CD4-positive, CD25-positive, alpha-beta regulatory T cell (primary cell): ENCODE measurements around the gene PNPLA7. TPM values are rescaled to one million over a fixed set of nuclear protein-coding genes. Genes with fewer than 3 reads are reported as not detected.

ENCODE experiments used
- ATAC-seq, 2 donors: fragments of 150-1000 bp; cut with Tn5 transposase; one replicate each; pipeline ENCODE4 v1.10.0; 2021; ENCODE audit warnings: low read depth in 2 of 2, moderate number of reproducible peaks in 2 of 2, moderate library complexity in 1 of 2
- DNase-seq, 3 donors: peaks; one replicate each; pipeline versions ENCODE4 v3.0.0 to v3.0.0-alpha.2; 2012 to 2022; ENCODE audit warnings: mixed read lengths in 1 of 3
- H3K27ac ChIP-seq: one replicate; pipeline ENCODE4 v1.7.0; 2013; ENCODE audit warnings: mild to moderate bottlenecking, low read length; ENCODE audit not compliant: insufficient read depth, poor library complexity, severe bottlenecking
- H3K27me3 ChIP-seq: one replicate; pipeline ENCODE4 v1.7.0; 2013; ENCODE audit warnings: low read length; ENCODE audit not compliant: control insufficient read depth, insufficient read depth
- H3K36me3 ChIP-seq: one replicate; pipeline ENCODE4 v1.7.0; 2013; ENCODE audit warnings: mild to moderate bottlenecking, low read length, moderate library complexity; ENCODE audit not compliant: control insufficient read depth, insufficient read depth
- H3K4me1 ChIP-seq: 2 replicates; pipeline ENCODE4 v1.7.0; 2013; ENCODE audit warnings: mild to moderate bottlenecking, low read length; ENCODE audit not compliant: insufficient read depth, control insufficient read depth, poor library complexity, severe bottlenecking
- H3K4me3 ChIP-seq: one replicate; pipeline ENCODE4 v1.7.0; 2013; ENCODE audit warnings: low read depth, mild to moderate bottlenecking, low read length, moderate library complexity
- H3K9me3 ChIP-seq, 2 experiments: 1 replicate in 1 of 2; 2 replicates in 1 of 2; pipeline ENCODE4 v1.7.0; 2013; ENCODE audit warnings: low read length in 2 of 2, mild to moderate bottlenecking in 1 of 2, moderate library complexity in 1 of 2; ENCODE audit not compliant: control insufficient read depth in 2 of 2
- H3K27ac Mint-ChIP-seq, 3 donors: one replicate each; pipeline ENCODE4 v1.8.0; 2020 to 2022; ENCODE audit warnings: mild to moderate bottlenecking in 3 of 3, mixed read lengths in 3 of 3, moderate library complexity in 2 of 3
- H3K27me3 Mint-ChIP-seq: one replicate; pipeline ENCODE4 v1.8.0; 2022; ENCODE audit warnings: mild to moderate bottlenecking, mixed read lengths
- H3K36me3 Mint-ChIP-seq: one replicate; pipeline ENCODE4 v1.8.0; 2020; ENCODE audit warnings: mixed read lengths
- H3K4me1 Mint-ChIP-seq, 4 donors: one replicate each; pipeline ENCODE4 v1.8.0; 2020 to 2022; ENCODE audit warnings: mixed read lengths in 4 of 4, mild to moderate bottlenecking in 1 of 4
- H3K4me3 Mint-ChIP-seq, 4 donors: one replicate each; pipeline ENCODE4 v1.8.0; 2020 to 2022; ENCODE audit warnings: mild to moderate bottlenecking in 4 of 4, mixed read lengths in 4 of 4, moderate library complexity in 3 of 4
- H3K9me3 Mint-ChIP-seq, 7 donors: one replicate each; pipeline ENCODE4 v1.8.0; 2020 to 2022; ENCODE audit warnings: mixed read lengths in 7 of 7, mild to moderate bottlenecking in 3 of 7, moderate library complexity in 2 of 7
- polyA plus RNA-seq, 4 donors: library from polyadenylated mRNA; unstranded; fragments of 300-500 nt; fragmentation: Illumina TruSeq; gene quantifications; one replicate each; pipeline ENCODE4 v1.2.3, GENCODE V29; 2021
- total RNA-seq: library from RNA; stranded (reverse); gene quantifications from one replicate; pipeline ENCODE4 v1.2.3, GENCODE V29; 2022

PNPLA7 gene
- total and polyA plus RNA-seq, 5 donors from 2014 or later, result 1.4 to 12.4 (median 1.8) TPM

DNA sequence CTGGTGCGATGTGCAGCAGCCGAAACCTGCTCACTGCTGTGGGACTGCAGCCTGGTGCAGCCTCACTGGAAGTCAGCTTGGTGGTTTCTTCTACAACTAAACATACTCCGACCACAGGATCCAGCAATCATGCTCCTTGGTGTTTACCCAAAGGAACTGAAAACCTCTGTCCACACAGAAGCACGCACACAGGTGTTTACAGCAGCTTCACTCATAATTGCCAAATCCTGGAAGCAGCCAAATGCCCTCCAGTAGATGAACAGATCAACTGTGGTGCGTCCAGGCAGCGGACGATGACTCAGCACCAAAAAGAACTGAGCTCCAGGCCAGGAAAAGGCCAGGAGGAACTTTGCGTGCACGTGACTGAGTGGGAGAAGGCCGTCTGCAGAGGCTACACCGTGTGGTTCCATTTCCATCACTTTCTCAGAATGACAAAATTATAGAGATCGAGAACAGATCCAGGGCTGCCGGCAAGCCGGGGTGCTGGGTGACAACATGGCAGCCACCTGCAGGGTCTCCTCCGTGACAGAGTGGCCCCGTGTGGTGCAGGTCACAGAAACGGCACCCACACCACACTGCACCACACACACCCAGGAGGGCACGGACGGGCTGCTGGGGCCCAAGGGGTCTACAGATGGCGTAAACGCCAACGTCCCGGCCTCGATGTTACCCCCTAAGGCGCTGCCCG is 68.0 kb downstream of the PNPLA7 start:
- Mint-ChIP-seq H3K4me3 (no peak overlapping the region), H3K4me1 (no peaks in the 10 kb centered on the region), H3K27ac (peak overlapping the region in 1 of 3 donors; percentile 41), H3K27me3 (peaks cover 5% of the 10 kb centered on the region), H3K9me3 (peaks cover 0 to 2% (median 0%) of the 10 kb centered on the region in 7 donors), H3K36me3 (no peaks in the 10 kb centered on the region)
- H3K9me3 ChIP-seq, result no peaks in the 10 kb centered on the region
- H3K4me3 ChIP-seq, result no peak overlapping the region
- no peak overlapping the region for H3K27ac ChIP-seq
- ATAC-seq (peak in 1 of 2 donors; percentile 18), DNase-seq (no peak)
- H3K36me3 ChIP-seq, result no peaks in the 10 kb centered on the region
- H3K4me1 ChIP-seq, result no peaks in the 10 kb centered on the region
- H3K27me3 ChIP-seq, result no peaks in the 10 kb centered on the region

DNA sequence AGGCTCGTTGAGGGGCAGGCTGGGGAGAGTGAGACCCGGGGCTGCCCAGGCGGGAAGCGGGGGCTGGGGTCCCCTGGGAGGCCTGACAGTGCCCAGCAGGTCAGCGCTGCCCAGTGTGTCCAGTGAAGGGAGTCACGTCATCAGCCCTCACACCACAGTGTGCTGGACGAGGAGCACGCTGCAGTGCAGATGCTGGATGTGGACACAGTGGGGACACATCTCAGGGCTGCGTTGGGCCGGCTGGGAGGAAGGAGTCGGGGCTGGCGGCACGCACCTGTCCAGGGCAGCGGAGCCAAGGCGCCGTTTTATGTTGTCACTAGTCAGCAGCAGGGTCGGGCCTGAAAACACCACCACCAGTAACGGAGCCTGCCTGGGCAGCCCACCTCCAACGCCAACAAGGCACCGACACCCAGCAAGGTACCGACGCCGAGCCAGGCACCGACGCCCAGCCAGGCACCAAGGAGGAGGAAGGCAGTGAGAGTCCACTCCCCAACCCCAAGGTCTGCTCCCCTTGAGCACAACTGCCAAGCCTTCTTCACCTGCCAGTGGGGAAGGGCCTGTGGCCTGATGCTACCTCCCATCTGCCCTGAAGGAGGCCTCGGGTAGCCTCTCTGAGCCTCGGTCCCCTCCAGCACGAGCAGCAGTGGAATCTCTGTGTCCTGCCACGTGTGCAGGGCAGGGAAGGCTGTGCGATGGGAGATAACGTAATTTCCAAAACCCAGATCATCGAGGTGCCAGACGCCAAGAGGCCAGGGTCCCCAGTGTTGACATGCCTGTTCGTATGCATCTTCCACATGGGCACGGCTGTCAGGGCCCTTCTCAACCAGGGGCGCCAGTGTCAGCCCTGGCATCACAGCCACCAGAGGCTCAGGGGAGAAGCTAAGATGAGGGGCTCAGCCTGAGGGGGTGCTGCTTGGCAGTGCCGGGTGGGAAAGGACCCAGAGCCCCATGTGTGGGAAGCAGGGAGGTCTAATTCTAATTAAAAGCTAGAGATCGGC is 69.2 kb downstream of the PNPLA7 start:
- DNase-seq, result no peak
- H3K27ac ChIP-seq, result no peak overlapping the region
- peaks cover 0 to 4% (median 2%) of the 10 kb centered on the region in 7 donors for H3K9me3 Mint-ChIP-seq
- no peaks in the 10 kb centered on the region for H3K27me3 ChIP-seq
- H3K27me3 Mint-ChIP-seq, result peaks cover 5% of the 10 kb centered on the region
- ATAC-seq, result no peak
- peaks cover 0 to 3% (median 0%) of the 10 kb centered on the region in 4 donors for H3K4me1 Mint-ChIP-seq
- H3K36me3 Mint-ChIP-seq, result peaks cover 2% of the 10 kb centered on the region
- H3K4me3 ChIP-seq, result no peak overlapping the region
- H3K4me1 ChIP-seq, result no peaks in the 10 kb centered on the region
- H3K27ac Mint-ChIP-seq, result peak overlapping the region in 2 of 3 donors; percentile 41 to 86
- H3K9me3 ChIP-seq, result peaks cover 5 to 7% of the 10 kb centered on the region in 2 experiments
- no peaks in the 10 kb centered on the region for H3K36me3 ChIP-seq
- no peak overlapping the region for H3K4me3 Mint-ChIP-seq

DNA sequence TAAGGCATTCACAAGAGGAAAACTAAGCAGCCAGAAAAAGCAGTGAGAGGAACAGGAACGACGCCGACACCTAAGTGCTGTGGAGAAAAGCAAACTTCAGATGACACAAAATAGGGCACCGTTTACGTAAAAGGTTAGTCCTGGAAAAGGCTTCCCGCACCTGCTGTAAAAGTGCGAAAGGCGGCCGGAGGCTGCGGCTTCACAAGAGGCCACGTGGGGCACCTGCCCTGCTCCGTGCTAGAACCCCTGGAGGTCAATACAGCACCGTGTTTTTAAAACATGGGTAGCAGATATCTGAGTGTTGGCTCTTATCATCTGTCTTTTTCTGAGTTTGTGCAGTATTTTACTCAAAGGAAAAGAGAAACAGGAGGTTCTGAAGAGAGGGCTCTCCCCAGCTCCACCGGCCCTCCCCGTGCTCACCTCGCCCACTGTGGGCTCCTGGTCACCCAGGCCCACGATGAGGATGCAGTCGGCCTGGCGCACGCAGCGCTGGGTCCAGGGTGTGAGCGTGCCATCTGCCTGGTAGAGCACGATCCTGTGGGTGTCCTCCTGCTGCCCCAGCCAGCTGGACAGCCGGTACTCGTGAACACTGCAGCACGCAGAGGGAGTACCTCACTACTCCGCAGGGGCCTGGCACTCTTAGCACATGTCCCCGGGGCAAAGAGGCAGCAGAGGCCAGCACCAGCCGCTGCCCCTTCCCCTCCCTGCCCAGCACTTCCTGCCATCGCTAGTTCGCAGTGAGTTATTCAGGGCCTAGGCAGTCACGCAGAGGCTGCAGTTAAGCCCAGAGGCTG is 70.1 kb downstream of the PNPLA7 start:
- Histone ChIP-seq H3K9me3 (peaks cover 11 to 16% of the 10 kb centered on the region in 2 experiments), H3K4me3 (no peak overlapping the region), H3K4me1 (no peaks in the 10 kb centered on the region), H3K27ac (no peak overlapping the region), H3K27me3 (no peaks in the 10 kb centered on the region), H3K36me3 (no peaks in the 10 kb centered on the region)
- Mint-ChIP-seq H3K9me3 (peaks cover 0 to 9% (median 4%) of the 10 kb centered on the region in 7 donors), H3K4me3 (no peak overlapping the region), H3K4me1 (peaks cover 0 to 7% (median 0%) of the 10 kb centered on the region in 4 donors), H3K27me3 (peaks cover 5% of the 10 kb centered on the region), H3K27ac (no peak overlapping the region), H3K36me3 (peaks cover 6% of the 10 kb centered on the region)
- DNase-seq (no peak), ATAC-seq (no peak)

DNA sequence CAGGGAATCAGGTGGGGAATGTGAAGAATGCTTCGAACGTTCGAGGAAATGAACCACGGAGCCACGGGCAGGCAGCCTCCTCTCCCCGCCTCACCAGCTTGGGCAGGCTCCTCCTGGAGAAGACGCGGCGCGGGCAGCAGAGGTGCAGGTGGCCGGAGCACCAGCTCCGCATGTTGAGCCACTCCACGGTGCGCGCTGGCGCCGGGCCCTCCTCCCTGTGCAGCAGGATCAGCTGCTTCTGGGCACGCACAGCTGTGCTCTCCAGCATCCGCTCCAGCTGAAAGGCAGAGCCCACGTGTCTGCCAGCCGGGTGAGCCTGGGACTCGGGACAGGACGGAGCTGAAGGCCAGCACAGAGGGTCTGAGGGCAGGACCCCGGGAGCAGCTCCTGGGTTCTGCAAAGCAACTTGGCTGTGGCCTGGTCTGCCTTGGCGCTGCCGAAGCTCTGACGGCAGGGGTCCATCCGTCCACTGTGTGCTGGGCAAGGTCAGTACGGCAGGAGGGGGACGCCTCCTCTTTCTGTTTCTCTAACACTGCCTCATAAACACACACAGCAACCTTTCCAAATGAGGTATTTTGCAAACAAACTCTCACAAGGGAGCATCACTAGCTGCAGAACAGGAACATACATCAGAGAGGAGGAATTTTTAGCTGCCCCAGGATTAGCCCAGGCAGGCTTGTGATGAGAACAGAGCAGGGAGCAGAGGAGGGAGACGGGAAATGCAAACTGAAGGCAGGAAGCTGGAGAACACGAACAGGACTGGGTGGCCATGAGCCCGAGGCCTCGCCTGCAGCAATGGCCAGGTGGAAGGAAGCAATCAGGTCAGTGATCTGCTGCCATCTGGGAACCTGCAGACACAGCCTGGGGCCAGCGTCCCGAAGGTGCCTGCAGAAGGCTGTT is 71.0 kb downstream of the PNPLA7 start:
- no peak overlapping the region for H3K4me3 Mint-ChIP-seq
- Histone ChIP-seq H3K36me3 (no peaks in the 10 kb centered on the region), H3K4me1 (no peaks in the 10 kb centered on the region), H3K9me3 (peaks cover 11 to 17% of the 10 kb centered on the region in 2 experiments), H3K27me3 (no peaks in the 10 kb centered on the region), H3K4me3 (no peak overlapping the region), H3K27ac (no peak overlapping the region)
- peaks cover 6% of the 10 kb centered on the region for H3K36me3 Mint-ChIP-seq
- peaks cover 0 to 7% (median 0%) of the 10 kb centered on the region in 4 donors for H3K4me1 Mint-ChIP-seq
- H3K27me3 Mint-ChIP-seq, result peaks cover 5% of the 10 kb centered on the region
- no peak for ATAC-seq
- peaks cover 2 to 13% (median 5%) of the 10 kb centered on the region in 7 donors for H3K9me3 Mint-ChIP-seq
- DNase-seq, result no peak
- H3K27ac Mint-ChIP-seq, result no peak overlapping the region

DNA sequence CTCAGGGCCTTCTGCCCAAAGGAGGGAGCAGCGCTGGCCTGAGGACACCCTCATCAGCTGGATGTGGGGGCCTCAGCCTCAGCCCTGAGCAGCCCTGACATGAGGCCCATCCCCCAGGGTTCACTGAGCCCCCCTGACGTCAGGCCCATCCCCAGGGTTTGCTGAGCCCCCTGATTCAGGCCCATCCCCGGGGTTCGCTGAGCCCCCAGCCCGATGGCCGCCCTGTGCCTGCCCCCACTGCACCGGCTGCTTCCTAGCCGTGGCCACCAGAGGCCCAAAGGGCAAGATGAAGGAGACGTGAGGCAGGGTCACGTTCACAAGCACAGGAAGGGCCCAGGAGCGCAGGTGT is 71.6 kb downstream of the PNPLA7 start:
- DNase-seq (no peak), ATAC-seq (no peak)
- H3K4me3 Mint-ChIP-seq, result no peak overlapping the region
- no peak overlapping the region for H3K27ac Mint-ChIP-seq
- H3K36me3 Mint-ChIP-seq, result peaks cover 10% of the 10 kb centered on the region
- Histone ChIP-seq H3K9me3 (peaks cover 11 to 17% of the 10 kb centered on the region in 2 experiments), H3K4me1 (no peaks in the 10 kb centered on the region), H3K27me3 (no peaks in the 10 kb centered on the region), H3K36me3 (no peaks in the 10 kb centered on the region), H3K27ac (no peak overlapping the region), H3K4me3 (no peak overlapping the region)
- H3K4me1 Mint-ChIP-seq, result peaks cover 0 to 7% (median 0%) of the 10 kb centered on the region in 4 donors
- peaks cover 2 to 15% (median 5%) of the 10 kb centered on the region in 7 donors for H3K9me3 Mint-ChIP-seq
- H3K27me3 Mint-ChIP-seq, result peaks cover 5% of the 10 kb centered on the region

DNA sequence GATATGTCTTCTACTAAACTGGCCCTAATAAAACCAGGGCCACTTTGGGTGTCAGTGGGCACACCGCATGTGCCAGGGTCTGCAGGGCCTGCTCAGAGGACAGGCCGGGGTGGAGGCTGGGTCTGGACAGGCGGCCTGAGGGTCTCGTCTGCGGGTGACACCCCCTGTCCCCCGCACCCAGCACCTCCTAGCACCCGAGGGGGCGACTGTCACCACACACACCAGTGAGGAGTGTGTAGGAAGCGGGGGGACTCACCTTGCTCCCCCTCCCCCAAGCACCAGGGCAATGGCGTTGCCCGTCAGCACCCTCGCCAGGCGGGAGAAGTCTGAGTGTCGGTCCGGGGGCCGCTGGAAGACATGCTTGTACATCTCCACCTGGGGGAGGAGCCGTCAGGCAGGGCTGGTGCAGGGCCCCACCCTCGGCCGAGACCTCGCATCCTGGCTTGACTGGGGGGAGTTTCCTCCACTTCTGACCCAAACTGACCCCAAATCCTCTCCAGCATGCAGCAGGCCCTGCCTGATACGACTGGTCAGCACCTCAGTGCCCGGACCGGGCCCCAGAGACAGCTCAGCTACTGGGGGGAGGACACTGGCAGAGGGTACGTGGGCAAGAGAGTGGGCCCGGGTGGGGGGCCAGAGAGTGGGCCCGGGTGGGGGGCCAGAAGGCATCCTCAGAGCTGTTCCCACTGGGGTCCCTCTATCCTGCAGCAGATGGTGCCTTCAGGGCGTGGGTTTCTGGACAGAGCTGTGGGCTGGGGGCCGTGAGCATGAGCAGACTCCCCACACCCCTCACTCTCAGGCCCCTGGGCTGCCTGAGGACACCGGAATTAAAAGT is 72.2 kb downstream of the PNPLA7 start:
- Histone ChIP-seq H3K4me3 (no peak overlapping the region), H3K27me3 (no peaks in the 10 kb centered on the region), H3K36me3 (no peaks in the 10 kb centered on the region), H3K4me1 (no peaks in the 10 kb centered on the region), H3K9me3 (peaks cover 11 to 17% of the 10 kb centered on the region in 2 experiments), H3K27ac (no peak overlapping the region)
- peaks cover 14% of the 10 kb centered on the region for H3K36me3 Mint-ChIP-seq
- no peak overlapping the region for H3K4me3 Mint-ChIP-seq
- H3K4me1 Mint-ChIP-seq, result peaks cover 0 to 7% (median 0%) of the 10 kb centered on the region in 4 donors
- H3K27me3 Mint-ChIP-seq, result peaks cover 5% of the 10 kb centered on the region
- peaks cover 2 to 21% (median 5%) of the 10 kb centered on the region in 7 donors for H3K9me3 Mint-ChIP-seq
- ATAC-seq, result no peak
- no peak for DNase-seq
- no peak overlapping the region for H3K27ac Mint-ChIP-seq
